GM18511 (cell line): Measurements from ENCODE around the gene EID1.
"Not testable (repeated sequence)": the region's sequence is repeated elsewhere in the genome, so short reads cannot be mapped to it uniquely, and the experiment has no call there.

Experiments used
- ATAC-seq: cut with Tn5 transposase; IDR thresholded peaks from one replicate; pipeline ENCODE4 v1.9.1; 2021; ENCODE audit warnings: mild to moderate bottlenecking, moderate library complexity; ENCODE audit not compliant: unreplicated experiment

The EID1 gene, protein sequence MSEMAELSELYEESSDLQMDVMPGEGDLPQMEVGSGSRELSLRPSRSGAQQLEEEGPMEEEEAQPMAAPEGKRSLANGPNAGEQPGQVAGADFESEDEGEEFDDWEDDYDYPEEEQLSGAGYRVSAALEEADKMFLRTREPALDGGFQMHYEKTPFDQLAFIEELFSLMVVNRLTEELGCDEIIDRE

GRCh38 chr15:48877630-48878595 lies at the start of gene EID1:
Gene EID1, plus strand, starts transcription at chr15:48878134. Its CDS starts 43 bp downstream, at chr15:48878177.
- ATAC-seq: peak; percentile 94

- ATAC-seq: no peak
Observed at GRCh38 chr15:48828471-48828870, 49.5 kb upstream of the EID1 start.

DNA sequence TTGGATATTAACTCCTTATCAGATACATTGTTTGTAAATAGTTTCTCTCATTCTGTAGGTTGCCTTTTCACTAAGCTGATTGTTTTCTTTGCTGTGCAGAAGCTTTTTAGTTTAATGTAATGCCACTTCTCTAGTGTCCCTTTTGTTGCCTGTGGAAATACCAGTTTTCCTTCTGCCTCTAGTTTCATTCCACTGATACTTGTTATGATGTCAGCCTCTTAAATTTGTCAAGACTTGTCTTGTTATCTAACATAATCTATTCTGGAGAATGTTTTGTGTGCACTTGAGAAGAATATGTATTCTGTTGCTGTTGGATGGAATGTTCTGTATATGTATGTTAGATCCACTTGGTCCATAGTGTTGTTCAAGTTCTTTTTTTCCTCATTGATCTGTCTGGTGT lies 49.0 kb upstream of the EID1 start:
- no peak for ATAC-seq

GRCh38 chr15:48832648-48833047 lies 45.3 kb upstream of the EID1 start:
- no peak for ATAC-seq

DNA sequence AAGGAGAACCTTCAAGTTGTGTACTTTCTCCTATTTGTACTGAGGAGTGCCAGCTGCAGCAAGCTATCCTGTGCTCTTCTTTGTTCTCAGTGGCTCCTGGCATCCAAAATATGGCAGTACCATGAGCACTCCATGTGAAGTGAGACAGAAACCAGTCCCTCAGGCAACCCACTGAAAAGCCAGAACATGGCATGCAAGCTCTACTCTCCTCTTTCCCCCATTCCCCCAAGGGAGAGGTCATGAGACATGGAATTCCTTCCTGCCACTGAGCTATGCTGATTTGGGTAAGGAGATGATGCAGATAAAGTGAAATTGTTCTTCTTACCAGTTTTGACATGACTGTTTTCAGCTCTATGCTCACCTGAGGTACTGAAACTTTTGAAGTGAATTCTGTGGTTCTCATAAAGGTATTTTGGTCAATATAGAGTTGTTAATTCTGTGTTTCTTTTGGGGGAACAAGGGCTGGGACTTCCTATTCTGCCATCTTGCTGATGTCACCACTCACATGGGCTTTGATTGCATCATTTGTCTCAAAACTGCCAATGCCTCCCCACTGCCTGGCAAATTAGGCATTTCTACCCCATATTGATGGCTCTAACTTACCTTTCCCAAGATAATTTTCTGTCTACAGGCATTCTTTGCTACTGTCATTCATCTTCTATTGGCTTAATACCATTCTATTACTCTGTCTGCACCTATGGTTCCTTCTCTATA lies 44.3 kb upstream of the EID1 start:
- ATAC-seq: no peak

GRCh38 chr15:48834756-48835155 lies 43.2 kb upstream of the EID1 start:
- ATAC-seq: no peak

- no peak for ATAC-seq
Observed at GRCh38 chr15:48842501-48842900, 35.4 kb upstream of the EID1 start.

DNA sequence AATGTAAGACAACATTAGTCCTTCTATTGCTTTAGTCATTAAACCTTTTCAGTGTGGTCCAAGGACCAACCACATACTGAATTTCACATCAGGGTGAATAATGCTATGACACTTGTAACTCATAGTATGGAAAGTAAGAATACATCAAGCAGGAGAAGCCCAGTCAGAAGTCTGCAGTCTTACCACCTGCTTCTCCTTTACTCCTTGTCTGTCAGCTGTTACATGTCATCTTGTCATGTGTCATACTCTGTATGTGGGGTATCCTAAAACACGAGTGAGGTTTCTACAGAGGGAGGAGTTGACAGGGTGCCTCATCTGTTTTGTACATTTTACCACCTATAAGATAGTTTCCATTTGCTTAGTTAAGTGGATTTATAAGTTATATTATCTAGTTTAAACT lies 32.8 kb upstream of the EID1 start:
- no peak for ATAC-seq

DNA sequence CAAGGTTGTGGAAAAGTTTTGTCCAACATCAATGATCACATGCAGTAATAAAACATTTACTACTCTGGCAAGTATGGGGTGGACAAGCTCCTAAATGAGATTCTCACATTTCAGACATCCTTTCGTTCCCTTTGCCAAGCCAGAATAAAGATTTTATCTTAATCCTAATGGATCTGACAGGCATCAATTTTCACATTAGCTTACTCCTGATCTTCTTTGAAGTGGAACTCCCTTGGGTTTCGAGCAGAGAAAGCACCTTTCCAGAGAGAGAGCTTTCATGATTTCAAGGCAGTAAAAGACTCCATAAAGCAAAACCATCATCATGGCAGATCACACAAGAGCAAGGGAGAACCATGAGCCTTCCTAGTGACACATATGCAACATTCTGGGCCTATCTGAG lies 27.3 kb upstream of the EID1 start:
- no peak for ATAC-seq

DNA sequence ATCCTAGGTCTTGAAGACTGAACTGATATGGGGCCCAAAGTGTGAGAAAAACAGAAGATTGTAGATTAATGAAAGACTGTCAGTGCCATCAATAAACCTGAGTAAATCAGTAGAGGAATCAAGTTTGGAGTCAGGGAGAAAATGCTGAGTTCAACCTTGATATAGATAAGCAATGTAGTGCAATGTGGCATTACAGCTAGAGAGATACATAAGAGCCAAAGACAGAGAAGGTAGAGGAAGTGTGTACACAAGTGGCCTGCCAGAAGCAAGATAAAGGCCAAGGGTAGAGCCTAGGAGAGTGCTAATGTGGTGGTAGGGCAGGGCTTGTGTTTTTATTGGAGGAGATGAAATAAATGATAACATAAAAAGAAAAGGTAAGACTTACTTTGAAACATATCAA lies 26.0 kb upstream of the EID1 start:
- no peak for ATAC-seq

GRCh38 chr15:48854434-48854833 lies 23.5 kb upstream of the EID1 start:
- ATAC-seq: not testable (repeated sequence)

DNA sequence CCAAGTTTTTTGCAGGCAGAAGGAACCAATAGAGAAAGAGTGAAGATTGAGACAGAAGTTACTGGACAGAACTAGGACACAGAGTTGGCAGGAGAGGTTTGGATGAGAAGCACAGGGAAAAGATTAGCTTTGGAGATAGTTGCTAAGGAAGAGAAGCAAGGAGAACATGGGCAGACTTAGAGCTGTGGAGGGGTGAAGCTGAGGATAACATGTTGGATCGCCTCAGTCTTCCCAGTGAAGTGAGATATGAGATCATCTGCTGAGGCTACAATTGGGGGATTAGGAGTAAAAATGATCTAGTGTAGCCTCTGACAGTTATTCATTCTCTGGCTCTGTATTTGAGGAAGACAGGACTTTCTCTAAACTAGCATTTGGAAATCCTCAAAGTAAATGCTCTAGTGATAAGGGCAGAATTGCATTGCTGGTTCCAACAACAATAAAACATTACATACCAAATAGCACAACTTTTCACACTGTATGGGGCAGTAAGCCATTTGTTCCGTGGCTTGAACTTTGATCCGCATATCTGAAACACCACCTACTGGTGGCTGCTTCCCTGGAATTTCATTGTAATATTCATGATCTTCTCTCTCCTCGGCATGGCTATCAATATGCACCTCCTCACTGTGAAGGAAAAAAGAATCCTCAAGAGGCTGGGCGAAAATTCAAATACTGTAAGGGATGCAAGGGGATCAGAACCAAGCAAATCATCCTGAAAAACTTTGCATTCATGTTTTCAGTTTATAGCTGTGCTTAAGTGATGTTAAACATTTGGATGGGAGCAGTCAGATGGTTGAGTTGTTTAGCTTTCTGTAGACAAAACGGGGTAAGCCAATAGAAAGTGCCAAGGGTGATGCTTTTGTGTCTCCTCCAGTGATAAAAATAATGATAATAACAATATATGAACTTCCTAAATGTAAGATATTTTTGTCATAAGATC lies 22.2 kb upstream of the EID1 start:
- no peak for ATAC-seq

- no peak for ATAC-seq
Observed at GRCh38 chr15:48856942-48857341, 21.0 kb upstream of the EID1 start.

- no peak for ATAC-seq
Observed at GRCh38 chr15:48858401-48858800, 19.5 kb upstream of the EID1 start.

GRCh38 chr15:48859426-48859825 lies 18.5 kb upstream of the EID1 start:
- ATAC-seq: no peak

GRCh38 chr15:48861813-48862431 lies 16.0 kb upstream of the EID1 start:
- ATAC-seq: peak; percentile 57

DNA sequence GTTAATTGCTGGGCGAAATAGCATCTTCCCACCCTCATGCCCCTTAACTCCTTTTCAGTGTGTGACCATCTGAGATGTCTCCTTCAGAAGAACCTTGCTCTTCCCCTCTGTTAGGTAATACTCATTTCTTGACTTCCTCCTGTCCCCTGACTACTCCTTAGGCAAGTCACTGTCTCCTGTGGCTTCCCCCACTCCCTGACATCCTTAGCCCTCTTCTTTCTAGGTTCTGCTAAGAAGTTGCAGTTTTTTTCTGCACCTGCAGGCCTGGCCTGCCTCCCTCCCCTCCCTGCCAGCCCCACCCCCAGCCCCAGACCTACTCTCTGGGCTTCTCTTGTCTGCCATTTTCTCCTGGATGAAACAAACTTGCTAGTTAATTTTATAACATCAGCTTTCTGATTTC lies 15.2 kb upstream of the EID1 start:
- peak; percentile 53 for ATAC-seq

- no peak for ATAC-seq
Observed at GRCh38 chr15:48865370-48866079, 12.4 kb upstream of the EID1 start.

DNA sequence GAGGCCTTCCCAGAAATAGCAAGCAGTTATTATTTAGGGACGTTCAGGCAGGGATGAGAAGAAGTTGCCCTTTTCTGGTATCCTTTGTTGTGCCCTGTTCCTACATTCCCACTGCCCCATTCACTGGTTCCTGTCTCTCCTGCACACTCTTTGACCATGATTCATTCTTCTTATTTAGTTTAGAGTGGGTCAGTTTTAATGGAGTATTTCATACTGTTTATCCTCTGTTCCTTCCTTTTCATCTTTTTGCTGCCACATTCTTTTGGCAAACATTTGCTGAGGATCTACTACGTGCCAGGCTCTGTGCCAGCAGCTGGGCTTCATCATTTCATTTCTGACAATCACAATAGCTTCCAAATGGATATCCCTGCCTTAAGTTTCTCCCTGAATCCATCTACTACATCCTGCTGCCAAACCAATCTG lies 11.8 kb upstream of the EID1 start:
- no peak for ATAC-seq
